Epithelial cell of esophagus (primary cell): ENCODE measurements around the gene XKR3.

Experiments
- DNase-seq: peaks from one replicate; pipeline ENCODE4 v3.0.0; 2010; ENCODE audit warnings: low read depth
- H3K4me3 ChIP-seq: 2 replicates; pipeline ENCODE4 v1.5.1; 2011; ENCODE audit warnings: mild to moderate bottlenecking, low read length, control low read depth
- TF ChIP-seq, protein P1 (sequence below): IDR thresholded peaks from 2 replicates; pipeline ENCODE4 v1.5.1; 2011; ENCODE audit warnings: low read depth, mild to moderate bottlenecking, low read length, control low read depth, inconsistent platforms; ENCODE audit not compliant: insufficient read depth; ENCODE audit errors: missing control alignments

The XKR3 gene

GRCh38 chr22:16845465-16845864 lies 20.3 kb upstream of the XKR3 start:
- no peak for DNase-seq
- TF ChIP-seq, protein P1, sequence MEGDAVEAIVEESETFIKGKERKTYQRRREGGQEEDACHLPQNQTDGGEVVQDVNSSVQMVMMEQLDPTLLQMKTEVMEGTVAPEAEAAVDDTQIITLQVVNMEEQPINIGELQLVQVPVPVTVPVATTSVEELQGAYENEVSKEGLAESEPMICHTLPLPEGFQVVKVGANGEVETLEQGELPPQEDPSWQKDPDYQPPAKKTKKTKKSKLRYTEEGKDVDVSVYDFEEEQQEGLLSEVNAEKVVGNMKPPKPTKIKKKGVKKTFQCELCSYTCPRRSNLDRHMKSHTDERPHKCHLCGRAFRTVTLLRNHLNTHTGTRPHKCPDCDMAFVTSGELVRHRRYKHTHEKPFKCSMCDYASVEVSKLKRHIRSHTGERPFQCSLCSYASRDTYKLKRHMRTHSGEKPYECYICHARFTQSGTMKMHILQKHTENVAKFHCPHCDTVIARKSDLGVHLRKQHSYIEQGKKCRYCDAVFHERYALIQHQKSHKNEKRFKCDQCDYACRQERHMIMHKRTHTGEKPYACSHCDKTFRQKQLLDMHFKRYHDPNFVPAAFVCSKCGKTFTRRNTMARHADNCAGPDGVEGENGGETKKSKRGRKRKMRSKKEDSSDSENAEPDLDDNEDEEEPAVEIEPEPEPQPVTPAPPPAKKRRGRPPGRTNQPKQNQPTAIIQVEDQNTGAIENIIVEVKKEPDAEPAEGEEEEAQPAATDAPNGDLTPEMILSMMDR: no peak
- no peak overlapping the region for H3K4me3 ChIP-seq

DNA sequence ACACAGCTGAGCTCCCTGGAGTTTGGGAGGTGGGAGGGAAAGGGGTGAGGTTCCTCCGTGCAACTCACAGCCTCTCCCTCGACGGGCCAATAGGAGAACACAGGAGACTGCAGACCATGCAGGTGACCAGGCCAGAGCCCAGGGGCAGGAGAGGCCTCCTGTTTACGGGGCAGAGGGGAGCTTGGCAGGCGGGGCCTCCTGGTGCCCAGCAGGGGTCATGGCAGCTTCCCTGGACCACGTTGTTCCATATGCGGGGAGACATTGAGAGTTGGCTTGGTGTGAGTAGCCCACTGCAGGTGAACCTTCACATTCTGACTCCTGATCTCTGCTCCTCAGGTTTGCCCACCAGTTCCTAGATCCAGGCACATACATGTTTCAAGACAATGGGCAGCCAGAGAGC lies 19.3 kb upstream of the XKR3 start:
- H3K4me3 ChIP-seq: no peak overlapping the region
- DNase-seq: no peak
- TF ChIP-seq, protein P1: no peak

DNA sequence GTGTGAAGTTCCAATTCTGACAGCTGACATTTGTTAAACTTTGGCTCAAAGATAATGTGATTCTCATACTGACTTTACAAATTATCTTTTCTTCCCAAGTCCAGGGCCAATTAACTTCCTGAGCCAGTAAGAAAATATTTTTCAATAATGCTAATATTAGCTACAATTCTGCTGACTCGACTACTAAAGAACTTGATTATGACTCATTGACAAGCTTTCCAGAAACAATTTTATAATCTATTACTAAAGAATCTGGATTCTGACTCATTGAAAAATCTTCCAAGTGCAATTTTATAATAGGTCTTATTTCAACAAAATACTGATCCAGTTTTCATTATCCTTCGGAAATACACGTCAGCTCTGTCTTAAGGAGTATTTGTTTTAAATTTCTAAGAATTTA lies 12.9 kb upstream of the XKR3 start:
- H3K4me3 ChIP-seq: no peak overlapping the region
- no peak for DNase-seq
- TF ChIP-seq, protein P1: no peak

- DNase-seq: no peak
- H3K4me3 ChIP-seq: no peak overlapping the region
- TF ChIP-seq, protein P1: no peak
Observed at GRCh38 chr22:16834971-16835370, 9.8 kb upstream of the XKR3 start.

DNA sequence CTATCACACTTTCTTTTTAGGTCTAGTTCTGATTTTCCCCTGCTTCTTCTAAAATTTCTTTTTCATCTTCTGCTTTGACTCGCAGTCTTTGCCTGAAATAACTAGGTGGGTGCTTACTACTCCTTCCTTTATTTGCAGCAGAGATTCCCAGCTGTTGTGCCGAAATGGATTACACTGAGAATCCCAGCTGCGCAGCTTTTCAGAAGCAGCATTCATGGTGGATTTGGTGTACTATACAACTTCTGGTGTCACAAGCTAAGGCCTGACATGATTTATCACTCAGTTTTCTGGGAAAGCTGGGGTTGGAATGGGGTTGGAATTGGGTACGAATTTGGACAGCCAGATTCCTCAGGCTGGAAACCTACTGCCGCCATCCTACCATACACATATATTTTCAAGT lies 6.0 kb upstream of the XKR3 start:
- no peak for DNase-seq
- TF ChIP-seq, protein P1: no peak
- H3K4me3 ChIP-seq: no peak overlapping the region

DNA sequence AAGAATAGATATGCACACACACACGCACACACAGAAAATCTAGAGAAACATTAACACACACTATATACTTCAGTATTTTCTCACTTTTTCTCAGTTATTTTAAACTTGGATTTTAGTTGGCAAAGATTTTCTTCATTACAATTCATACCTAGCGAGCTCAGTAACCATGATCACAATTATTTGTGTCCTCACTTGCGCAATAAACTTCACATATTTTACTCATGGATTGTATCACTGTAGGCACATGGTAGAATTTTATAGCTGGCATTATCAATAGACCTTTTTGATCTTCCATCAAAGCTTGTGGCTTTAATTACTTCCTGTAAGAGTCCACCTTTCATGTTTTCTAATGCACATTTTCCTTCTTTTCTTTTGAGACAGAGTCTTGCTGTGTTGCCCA lies 4.8 kb upstream of the XKR3 start:
- no peak for DNase-seq
- H3K4me3 ChIP-seq: no peak overlapping the region
- TF ChIP-seq, protein P1: no peak

DNA sequence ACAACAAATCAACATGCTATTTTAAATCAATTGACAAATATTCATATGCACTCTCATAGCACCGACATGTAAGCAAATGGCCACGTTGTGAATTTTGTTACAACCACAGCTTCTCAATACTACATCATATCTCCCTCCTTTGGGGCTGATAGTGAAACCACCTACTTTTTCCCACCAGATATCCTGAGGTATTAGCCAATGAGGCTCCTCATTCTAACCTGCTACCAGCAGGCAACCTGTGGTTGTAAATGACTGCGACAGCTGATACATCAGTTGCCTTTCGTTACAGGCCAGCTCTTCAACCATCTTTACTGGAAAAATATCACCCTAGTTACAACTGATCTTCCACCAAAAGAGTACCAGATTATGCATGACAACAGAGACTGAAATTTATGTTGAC lies 3.7 kb upstream of the XKR3 start:
- H3K4me3 ChIP-seq: no peak overlapping the region
- TF ChIP-seq, protein P1: no peak
- DNase-seq: no peak
